BLaER1 (cell line): Measurements from ENCODE around the gene COL2A1.

Source experiments
- H3K27ac ChIP-seq: shearing (Covaris generic); formaldehyde crosslinking; 2 replicates; pipeline ENCODE4 v1.8.1; 2022
- H3K27me3 ChIP-seq: shearing (Covaris generic); formaldehyde crosslinking; 2 replicates; pipeline ENCODE4 v1.8.1; 2022
- H3K36me3 ChIP-seq: shearing (Covaris generic); formaldehyde crosslinking; 2 replicates; pipeline ENCODE4 v1.8.1; 2022
- H3K4me1 ChIP-seq: shearing (Covaris generic); formaldehyde crosslinking; 2 replicates; pipeline ENCODE4 v1.8.1; 2022
- H3K4me2 ChIP-seq: shearing (Covaris generic); formaldehyde crosslinking; 2 replicates; pipeline ENCODE4 v1.8.1; 2022
- H3K4me3 ChIP-seq: shearing (Covaris generic); formaldehyde crosslinking; 2 replicates; pipeline ENCODE4 v1.8.1; 2022
- H3K9ac ChIP-seq: shearing (Covaris generic); formaldehyde crosslinking; 2 replicates; pipeline ENCODE4 v1.8.1; 2022
- H3K9me3 ChIP-seq: shearing (Covaris generic); formaldehyde crosslinking; 2 replicates; pipeline ENCODE4 v1.8.1; 2022
- H4K20me1 ChIP-seq: shearing (Covaris generic); formaldehyde crosslinking; 2 replicates; pipeline ENCODE4 v1.8.1; 2022
- Cebpa-rat ChIP-seq: shearing (Covaris generic); IDR thresholded peaks from 2 replicates; pipeline ENCODE4 v1.8.1; 2022

COL2A1 gene

DNA sequence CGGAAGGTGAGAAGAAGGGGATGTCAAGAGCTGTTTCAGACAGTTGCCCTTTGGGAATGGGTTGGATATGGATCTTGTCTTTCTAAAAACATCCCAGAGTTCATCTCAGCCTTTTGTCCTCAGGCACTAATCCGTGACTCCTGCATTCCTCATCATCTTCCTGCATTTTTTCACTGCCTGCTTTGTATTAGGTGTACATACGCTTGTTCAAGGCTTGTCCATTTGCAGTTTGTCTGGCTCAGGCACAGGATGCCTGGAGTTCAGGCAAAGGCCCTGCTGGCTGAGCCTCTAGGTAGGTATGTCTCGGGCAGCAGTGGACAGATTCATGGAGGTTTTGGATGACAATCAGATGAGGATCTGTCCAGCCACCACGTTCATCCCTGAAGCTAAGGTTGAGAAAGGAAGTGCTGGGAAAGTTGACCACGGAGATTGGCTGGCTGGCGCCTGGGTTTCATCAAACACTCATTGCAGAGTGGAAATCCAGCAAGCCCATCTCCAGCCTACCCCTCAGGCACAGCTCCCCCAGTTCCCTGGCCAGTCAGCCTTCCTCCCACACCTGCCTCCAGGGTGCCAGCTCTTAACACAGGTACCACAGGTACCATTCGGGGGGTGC, 53.3 kb downstream of the COL2A1 start:
- Histone ChIP-seq H3K27ac (no peak overlapping the region), H3K36me3 (no peaks in the 10 kb centered on the region)

DNA sequence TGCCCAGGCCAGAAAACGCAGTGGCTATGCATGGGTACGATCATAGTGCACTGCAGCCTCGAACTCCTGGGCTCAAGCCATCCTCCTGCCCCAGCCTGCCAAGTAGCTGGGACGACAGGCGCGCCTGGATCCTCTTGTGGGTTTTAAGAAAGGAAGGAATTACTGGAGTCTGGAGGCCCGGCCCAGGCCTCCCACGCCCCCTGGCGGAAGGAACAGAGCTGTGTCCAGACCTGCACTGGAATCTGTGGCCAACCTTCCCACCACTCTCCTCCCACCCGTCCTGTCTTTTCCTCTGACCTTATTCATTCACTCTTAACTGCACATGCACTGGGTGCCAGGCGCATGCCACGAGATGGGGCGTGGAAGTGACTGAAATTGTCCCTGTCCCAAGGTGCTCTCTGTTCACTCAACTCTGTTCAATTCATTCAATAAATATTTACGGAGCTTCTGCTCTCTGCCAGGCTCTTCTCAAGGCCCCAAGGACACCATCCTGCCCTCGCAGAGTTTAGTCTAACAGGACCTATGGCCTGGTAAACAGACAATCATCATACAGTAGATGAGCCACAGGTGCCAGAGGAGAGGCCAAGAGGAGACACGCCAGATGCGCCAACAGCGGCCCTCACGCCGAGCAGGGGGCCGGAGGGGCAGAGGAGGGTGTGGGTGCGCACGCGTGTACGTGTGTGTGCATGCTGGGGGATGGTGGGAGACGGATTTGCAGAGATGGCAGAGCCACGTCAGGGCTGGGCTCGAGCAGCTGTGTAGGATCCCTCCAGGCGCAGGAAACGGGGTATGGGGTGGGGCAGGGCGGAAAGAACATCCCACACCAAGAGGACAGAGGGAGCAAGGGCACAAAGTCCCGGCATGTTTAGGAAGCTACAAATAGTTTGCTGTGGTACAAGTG, 54.6 kb downstream of the COL2A1 start:
- Histone ChIP-seq H3K27me3 (no peaks in the 10 kb centered on the region), H3K4me3 (no peak overlapping the region), H3K9me3 (no peaks in the 10 kb centered on the region), H3K4me1 (peaks cover 28% of the 10 kb centered on the region), H3K36me3 (no peaks in the 10 kb centered on the region), H3K27ac (no peak overlapping the region), H3K4me2 (peak overlapping the region; percentile 11; the same call in 1 of the 2 replicates), H3K9ac (no peak overlapping the region), H4K20me1 (no peaks in the 10 kb centered on the region)
- TF ChIP-seq Cebpa-rat, result no peak

More for the DNA sequence above, 53.3 kb downstream of the COL2A1 start:
- H3K9ac ChIP-seq, result no peak overlapping the region
- H3K27me3 ChIP-seq, result no peaks in the 10 kb centered on the region
- H3K9me3 ChIP-seq, result no peaks in the 10 kb centered on the region
- no peak overlapping the region for H3K4me3 ChIP-seq
- TF ChIP-seq Cebpa-rat, result no peak
- no peak overlapping the region for H3K4me2 ChIP-seq
- no peaks in the 10 kb centered on the region for H4K20me1 ChIP-seq
- peaks cover 28% of the 10 kb centered on the region for H3K4me1 ChIP-seq

GRCh38 chr12:47947341-47947740, 56.9 kb downstream of the COL2A1 start:
- no peaks in the 10 kb centered on the region for H3K9me3 ChIP-seq
- no peak overlapping the region for H3K9ac ChIP-seq
- H4K20me1 ChIP-seq, result no peaks in the 10 kb centered on the region
- H3K4me3 ChIP-seq, result no peak overlapping the region
- H3K27ac ChIP-seq, result no peak overlapping the region
- H3K4me1 ChIP-seq, result peaks cover 41% of the 10 kb centered on the region
- no peaks in the 10 kb centered on the region for H3K27me3 ChIP-seq
- no peaks in the 10 kb centered on the region for H3K36me3 ChIP-seq
- no peak overlapping the region for H3K4me2 ChIP-seq
- no peak for TF ChIP-seq Cebpa-rat

DNA sequence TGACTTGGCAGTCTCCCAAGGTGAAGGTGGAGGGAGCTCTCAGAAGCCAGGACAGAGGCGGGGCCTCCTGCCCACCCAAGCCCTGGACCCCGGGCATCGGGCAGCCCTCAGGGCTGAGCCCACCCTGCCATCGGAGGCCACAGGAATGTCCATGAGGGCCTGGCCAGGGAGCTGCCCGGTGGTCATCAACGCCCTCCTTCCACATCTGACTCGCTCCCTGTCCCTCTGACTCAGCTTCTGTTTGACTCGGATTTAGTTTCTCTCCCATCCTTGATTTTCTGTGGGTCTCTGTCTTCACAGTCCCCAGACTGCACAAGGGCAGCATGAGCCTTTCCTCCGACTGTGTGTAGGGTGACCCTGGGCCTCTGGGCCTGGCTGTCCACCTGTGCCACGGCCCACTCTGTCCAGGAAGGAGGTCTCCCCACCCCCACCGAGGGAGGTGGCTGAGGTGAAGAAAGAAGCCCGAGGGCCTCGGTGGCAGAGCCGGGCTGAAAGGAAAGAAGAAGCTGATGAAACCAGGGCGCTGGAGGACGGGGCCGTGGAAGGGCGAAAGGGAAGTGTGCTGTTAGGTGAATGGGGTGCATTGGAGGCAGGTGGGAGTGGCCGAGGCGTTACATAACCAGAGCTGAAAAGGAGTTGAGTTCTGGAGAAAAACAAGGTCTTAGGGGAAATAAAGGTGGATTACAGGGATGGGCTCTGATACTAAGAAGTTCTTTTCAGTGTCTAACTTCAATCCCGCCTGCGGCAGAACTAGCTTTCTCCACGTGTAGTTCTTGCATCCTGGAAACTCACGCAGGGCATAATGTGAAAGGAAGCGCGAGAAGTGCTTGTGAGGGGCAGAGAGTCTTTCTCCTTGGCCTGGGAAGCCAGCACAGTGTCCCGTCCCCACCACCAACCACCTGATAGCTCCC, 57.6 kb downstream of the COL2A1 start:
- H3K4me1 ChIP-seq, result peaks cover 41% of the 10 kb centered on the region
- H3K27ac ChIP-seq, result no peak overlapping the region; the same call in 1 of the 2 replicates
- no peak overlapping the region for H3K4me3 ChIP-seq
- no peak overlapping the region for H3K9ac ChIP-seq
- H3K36me3 ChIP-seq, result no peaks in the 10 kb centered on the region
- no peaks in the 10 kb centered on the region for H4K20me1 ChIP-seq
- H3K4me2 ChIP-seq, result no peak overlapping the region
- H3K27me3 ChIP-seq, result no peaks in the 10 kb centered on the region
- H3K9me3 ChIP-seq, result no peaks in the 10 kb centered on the region
- TF ChIP-seq Cebpa-rat, result no peak

DNA sequence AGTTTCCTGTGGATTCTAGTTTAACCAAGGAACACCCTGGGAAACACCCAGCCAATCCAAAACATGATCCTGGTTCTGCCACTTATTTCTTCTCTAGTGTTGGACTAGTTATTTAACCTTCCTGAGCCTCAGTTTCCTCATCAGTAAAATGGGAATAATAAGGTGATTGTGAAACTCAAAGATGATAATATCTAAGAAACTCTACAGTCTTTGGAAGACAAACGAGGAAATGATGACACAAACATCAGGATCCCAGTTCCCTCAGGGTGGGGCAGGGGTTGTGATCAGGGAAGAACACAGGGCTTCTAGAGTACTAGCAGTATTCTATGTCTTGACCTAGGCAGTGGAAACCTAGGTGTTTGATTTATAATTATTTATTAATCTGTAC, 58.9 kb downstream of the COL2A1 start:
- H3K27me3 ChIP-seq, result no peaks in the 10 kb centered on the region
- H3K9me3 ChIP-seq, result no peaks in the 10 kb centered on the region
- no peak overlapping the region for H3K9ac ChIP-seq
- H3K4me3 ChIP-seq, result no peak overlapping the region
- no peak overlapping the region for H3K27ac ChIP-seq
- H3K4me2 ChIP-seq, result no peak overlapping the region
- no peak for TF ChIP-seq Cebpa-rat
- no peaks in the 10 kb centered on the region for H4K20me1 ChIP-seq
- H3K36me3 ChIP-seq, result no peaks in the 10 kb centered on the region
- H3K4me1 ChIP-seq, result peaks cover 54% of the 10 kb centered on the region

- Histone ChIP-seq H4K20me1 (no peaks in the 10 kb centered on the region), H3K27me3 (no peaks in the 10 kb centered on the region), H3K27ac (no peak overlapping the region), H3K36me3 (no peaks in the 10 kb centered on the region), H3K9me3 (no peaks in the 10 kb centered on the region), H3K4me3 (no peak overlapping the region), H3K4me1 (peaks cover 54% of the 10 kb centered on the region), H3K9ac (no peak overlapping the region), H3K4me2 (no peak overlapping the region)
- TF ChIP-seq Cebpa-rat, result no peak
Measured at GRCh38 chr12:47944685-47945340, 59.5 kb downstream of the COL2A1 start.

DNA sequence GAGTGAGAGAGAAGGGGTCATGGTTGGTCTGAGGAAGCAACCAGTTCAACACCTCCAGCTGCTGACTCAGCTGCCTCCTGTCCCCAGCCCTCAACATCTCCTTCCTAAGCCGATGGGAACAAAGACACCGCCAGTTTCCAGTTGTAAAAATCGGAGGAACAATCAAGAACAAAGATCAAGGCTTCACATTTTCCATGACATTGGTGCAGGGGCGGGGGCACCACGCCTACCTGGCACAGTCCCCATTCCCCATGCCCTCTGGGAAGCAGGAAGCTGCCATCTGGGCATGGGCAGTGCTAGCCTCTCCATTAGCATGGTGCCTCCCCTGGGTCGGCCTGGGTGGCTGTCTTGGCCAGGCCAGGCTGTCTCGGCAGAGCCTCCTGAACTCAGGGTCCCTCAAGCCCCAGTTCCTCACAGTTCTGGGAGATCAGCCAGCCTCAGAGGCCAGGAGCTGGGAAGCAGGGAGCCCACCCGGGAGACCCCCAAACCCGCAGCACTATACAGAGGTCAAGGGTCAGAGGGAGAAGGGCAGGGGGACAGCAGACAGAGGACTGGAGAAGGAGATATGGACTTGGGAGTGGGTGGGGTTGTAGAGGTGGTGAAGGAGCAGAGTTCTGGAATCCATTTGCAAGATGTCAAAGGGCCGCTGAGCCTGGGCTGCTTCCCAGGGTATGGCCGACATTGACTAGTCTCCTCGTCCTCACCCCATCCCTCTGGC, 60.5 kb downstream of the COL2A1 start:
- Histone ChIP-seq H3K27ac (no peak overlapping the region), H3K36me3 (no peaks in the 10 kb centered on the region), H3K9me3 (no peaks in the 10 kb centered on the region), H3K9ac (no peak overlapping the region), H3K27me3 (no peaks in the 10 kb centered on the region), H4K20me1 (no peaks in the 10 kb centered on the region), H3K4me1 (peaks cover 54% of the 10 kb centered on the region), H3K4me2 (peak overlapping the region; percentile 97), H3K4me3 (no peak overlapping the region)
- TF ChIP-seq Cebpa-rat, result no peak

GRCh38 chr12:47942614-47943225, 61.6 kb downstream of the COL2A1 start:
- no peak for TF ChIP-seq Cebpa-rat
- Histone ChIP-seq H3K4me2 (peak overlapping the region; percentile 97), H3K27ac (no peak overlapping the region)

More at GRCh38 chr12:47942614-47943225, 61.6 kb downstream of the COL2A1 start:
- no peaks in the 10 kb centered on the region for H3K27me3 ChIP-seq
- H3K36me3 ChIP-seq, result no peaks in the 10 kb centered on the region
- no peaks in the 10 kb centered on the region for H3K9me3 ChIP-seq
- no peak overlapping the region for H3K9ac ChIP-seq
- H4K20me1 ChIP-seq, result no peaks in the 10 kb centered on the region
- peaks cover 64% of the 10 kb centered on the region for H3K4me1 ChIP-seq
- no peak overlapping the region; the same call in 1 of the 2 replicates for H3K4me3 ChIP-seq
